Ecto neural progenitor cell (in vitro differentiated cells): Measurements from ENCODE around the gene BCL11A.
"Not testable (repeated sequence)": the region's sequence is repeated elsewhere in the genome, so short reads cannot be mapped to it uniquely, and the experiment has no call there.

Source experiments
- DNase-seq: peaks from one replicate; pipeline ENCODE4 v3.0.0-alpha.2; 2018; ENCODE audit warnings: low spot score

The BCL11A gene

GRCh38 chr2:60432035-60432601 lies 121.3 kb downstream of the BCL11A start:
- no peak for DNase-seq

GRCh38 chr2:60429681-60430080 lies 123.8 kb downstream of the BCL11A start:
- DNase-seq = no peak

GRCh38 chr2:60426880-60427279 lies 126.6 kb downstream of the BCL11A start:
- DNase-seq = no peak

- no peak for DNase-seq
Measured at GRCh38 chr2:60426341-60426740, 127.1 kb downstream of the BCL11A start.

- DNase-seq = no peak
Measured at GRCh38 chr2:60424233-60424632, 129.2 kb downstream of the BCL11A start.

- no peak for DNase-seq
Measured at GRCh38 chr2:60423505-60423904, 129.9 kb downstream of the BCL11A start.

GRCh38 chr2:60422826-60423483 lies 130.5 kb downstream of the BCL11A start:
- DNase-seq = no peak

- not testable (repeated sequence) for DNase-seq
Measured at GRCh38 chr2:60417210-60417609, 136.2 kb downstream of the BCL11A start.

- no peak for DNase-seq
Measured at GRCh38 chr2:60416221-60417008, 137.0 kb downstream of the BCL11A start.

- no peak for DNase-seq
Measured at GRCh38 chr2:60415814-60416213, 137.6 kb downstream of the BCL11A start.

GRCh38 chr2:60414495-60415138 lies 138.8 kb downstream of the BCL11A start:
- DNase-seq = no peak

GRCh38 chr2:60413814-60414168 lies 139.7 kb downstream of the BCL11A start:
- no peak for DNase-seq

- no peak for DNase-seq
Measured at GRCh38 chr2:60413069-60413813, 140.2 kb downstream of the BCL11A start.

GRCh38 chr2:60412620-60413019 lies 140.8 kb downstream of the BCL11A start:
- DNase-seq = no peak

GRCh38 chr2:60412027-60412426 lies 141.4 kb downstream of the BCL11A start:
- no peak for DNase-seq

GRCh38 chr2:60411295-60411694 lies 142.2 kb downstream of the BCL11A start:
- no peak for DNase-seq

GRCh38 chr2:60410456-60411146 lies 142.9 kb downstream of the BCL11A start:
- DNase-seq = no peak

GRCh38 chr2:60409531-60409871 lies 144.0 kb downstream of the BCL11A start:
- DNase-seq = no peak

GRCh38 chr2:60408811-60409530 lies 144.5 kb downstream of the BCL11A start:
- DNase-seq = no peak

GRCh38 chr2:60408207-60408606 lies 145.2 kb downstream of the BCL11A start:
- DNase-seq = no peak

- no peak for DNase-seq
Measured at GRCh38 chr2:60407398-60407797, 146.1 kb downstream of the BCL11A start.
